KOPT-K1 (cell line): ENCODE data around the gene IRAK4.

ENCODE experiments used
- H3K27ac ChIP-seq: fragments of 200-600 bp; sonication (generic); 2 replicates; pipeline ENCODE4 v1.5.1; 2016; ENCODE audit warnings: antibody characterized with exemption, mild to moderate bottlenecking, low read depth, low read length; ENCODE audit not compliant: poor library complexity, severe bottlenecking
- H3K36me3 ChIP-seq: fragments of 200-600 bp; sonication (generic); 2 replicates; pipeline ENCODE4 v1.5.1; 2017; ENCODE audit warnings: antibody characterized with exemption, mild to moderate bottlenecking, low read length, moderate library complexity; ENCODE audit not compliant: insufficient read depth
- H3K9me3 ChIP-seq: fragments of 200-600 bp; sonication (generic); 2 replicates; pipeline ENCODE4 v1.5.1; 2017; ENCODE audit warnings: antibody characterized with exemption, low read length, mild to moderate bottlenecking; ENCODE audit not compliant: insufficient read depth, poor library complexity, severe bottlenecking

The IRAK4 gene

DNA sequence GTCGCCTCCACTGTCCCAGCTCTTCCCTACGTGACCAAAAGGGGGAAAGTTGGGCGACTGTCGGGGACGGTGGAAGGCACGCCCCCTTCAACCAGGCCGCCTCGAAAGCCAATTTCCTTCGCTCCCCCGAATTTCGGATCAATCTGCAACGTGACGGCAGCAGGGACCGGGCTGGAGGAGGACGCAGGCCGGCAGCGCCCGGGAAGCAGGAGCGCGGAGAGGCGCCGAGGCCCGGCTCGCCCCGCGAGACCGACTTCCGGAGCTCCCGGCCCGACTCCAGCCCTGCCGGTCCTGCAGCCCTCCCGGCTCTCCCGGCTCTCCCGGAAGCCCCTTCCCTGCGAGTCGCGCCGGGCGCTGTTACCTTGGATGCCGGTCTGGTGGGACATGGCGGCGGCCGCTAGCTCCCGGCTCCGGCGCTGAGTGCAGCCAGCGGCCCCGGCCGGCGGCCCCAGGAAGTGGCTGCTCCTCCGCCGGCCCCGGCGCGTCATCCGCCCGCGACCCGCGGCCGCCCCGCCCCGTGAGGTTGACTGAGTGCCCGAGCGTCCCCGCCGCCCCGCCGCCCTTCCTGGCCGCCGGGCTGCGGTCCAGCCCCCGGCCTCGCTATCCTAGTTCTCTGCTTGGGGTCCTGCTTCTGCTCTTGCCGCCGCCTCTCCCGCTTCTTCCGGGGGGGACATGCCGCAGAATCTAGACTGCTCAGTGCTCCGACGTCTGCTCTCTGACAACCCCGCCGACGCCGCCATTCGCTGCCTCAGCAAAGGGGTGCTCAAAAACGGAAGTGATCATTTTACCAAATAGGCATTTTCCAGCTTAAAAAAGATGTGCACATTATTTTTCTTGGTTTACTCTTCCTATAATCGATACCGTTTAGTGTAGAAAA lies 47.3 kb downstream of the IRAK4 start, which contains the start of gene TWF1:
TWF1 (minus strand) TSS at position 458 of the 877 bp plus-strand sequence; CDS start at position 386, 72 bp downstream.
- H3K9me3 ChIP-seq: no peaks in the 10 kb centered on the region
- H3K27ac ChIP-seq: peak within 1 kb of the TSS; percentile 88
- peaks cover 25% of the 10 kb centered on the region for H3K36me3 ChIP-seq

DNA sequence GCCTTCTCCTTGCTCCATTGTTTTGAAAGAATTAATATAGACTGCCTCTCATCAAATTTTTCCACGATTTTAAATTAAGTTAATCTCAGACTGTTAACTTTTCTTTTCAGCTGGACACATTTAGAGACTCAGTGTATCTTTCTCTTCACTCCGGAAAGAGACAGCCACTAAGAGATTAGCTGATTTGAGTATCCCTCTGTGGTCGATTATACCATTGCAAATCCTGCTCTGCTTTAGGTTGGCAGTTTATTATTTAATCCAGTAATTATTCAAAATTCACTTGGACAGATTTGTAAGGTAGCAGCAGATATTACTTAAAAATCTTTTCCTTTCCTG lies 48.0 kb downstream of the IRAK4 start:
- Histone ChIP-seq H3K36me3 (peaks cover 19% of the 10 kb centered on the region), H3K27ac (peak overlapping the region; percentile 88), H3K9me3 (no peaks in the 10 kb centered on the region)

DNA sequence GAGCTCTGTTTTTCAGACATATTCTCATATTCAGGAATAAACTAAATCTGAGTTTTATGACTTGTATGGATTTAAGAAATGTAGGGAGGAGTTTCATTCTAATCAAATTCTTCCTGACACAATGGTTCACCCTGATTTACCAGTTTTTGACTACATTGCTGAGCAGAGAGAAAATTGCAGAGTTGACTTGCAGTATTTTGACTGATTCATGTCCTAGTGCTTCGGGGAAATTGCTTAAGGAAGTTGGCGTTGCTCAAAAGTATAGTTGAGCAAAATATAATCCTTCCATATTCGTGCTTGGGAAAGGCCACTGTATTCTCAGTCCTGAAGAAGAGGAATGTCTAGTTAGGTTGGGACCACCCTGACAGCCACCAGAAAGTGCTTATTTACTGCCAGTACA lies 48.6 kb downstream of the IRAK4 start:
- peaks cover 13% of the 10 kb centered on the region for H3K36me3 ChIP-seq
- H3K9me3 ChIP-seq: no peaks in the 10 kb centered on the region
- no peak overlapping the region for H3K27ac ChIP-seq

DNA sequence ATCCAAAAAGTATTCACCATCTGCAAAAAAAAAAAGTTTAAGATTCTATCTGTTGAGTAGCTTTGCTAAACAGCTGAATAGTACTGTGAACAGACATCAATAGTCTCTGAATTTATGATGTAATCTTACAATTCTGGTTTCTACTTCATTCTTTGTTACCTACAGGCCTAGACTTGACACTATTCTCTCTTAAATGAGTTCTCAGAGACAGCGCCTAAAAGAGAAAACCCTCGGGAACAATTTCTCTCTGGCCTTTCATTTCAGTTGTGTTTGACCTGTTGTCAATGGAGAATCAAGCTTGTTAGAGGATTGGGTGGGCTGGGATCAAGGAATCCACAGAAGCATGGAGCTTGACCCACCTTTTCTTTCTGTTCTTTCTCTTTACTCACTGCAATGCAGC lies 53.3 kb downstream of the IRAK4 start:
- Histone ChIP-seq H3K36me3 (no peaks in the 10 kb centered on the region), H3K27ac (no peak overlapping the region), H3K9me3 (no peaks in the 10 kb centered on the region)

DNA sequence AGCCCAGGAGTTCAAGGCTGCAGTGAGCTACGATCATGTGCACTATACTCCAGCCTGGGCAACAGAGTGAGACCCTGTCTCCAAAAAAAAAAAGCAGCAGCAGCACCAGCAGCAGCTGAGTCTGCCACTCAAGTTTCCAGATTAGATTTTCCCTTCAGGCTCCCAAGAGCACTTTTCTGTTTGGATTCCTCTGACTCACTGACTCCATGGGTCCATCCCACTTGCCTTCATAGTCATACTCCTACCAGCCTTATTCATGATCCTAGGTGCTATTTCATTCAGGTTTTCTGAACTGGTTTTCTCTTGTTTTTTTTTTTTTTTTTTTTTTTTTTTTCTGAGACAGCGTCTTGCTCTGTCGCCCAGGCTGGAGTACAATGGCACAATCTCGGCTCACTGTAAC lies 54.2 kb downstream of the IRAK4 start:
- Histone ChIP-seq H3K9me3 (no peaks in the 10 kb centered on the region), H3K36me3 (no peaks in the 10 kb centered on the region), H3K27ac (no peak overlapping the region)

DNA sequence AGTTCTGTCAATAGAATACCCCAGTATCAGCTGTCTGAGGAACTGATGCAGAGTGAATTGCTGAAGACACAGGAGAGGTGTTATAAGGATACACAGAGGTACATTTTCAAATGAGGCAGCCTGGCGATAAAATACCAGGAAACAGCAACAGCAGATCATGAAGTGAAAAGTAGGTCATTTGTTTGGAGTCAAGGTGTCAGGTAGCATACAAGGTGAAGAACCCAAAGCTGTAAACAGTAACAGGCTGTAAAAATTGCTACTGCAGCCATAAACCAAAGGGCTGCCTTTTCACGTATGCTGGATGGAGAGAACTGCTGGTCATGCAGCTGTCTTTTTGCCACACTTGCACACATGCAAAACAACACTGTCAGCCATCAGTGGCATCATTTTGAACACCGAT lies 56.7 kb downstream of the IRAK4 start:
- Histone ChIP-seq H3K27ac (no peak overlapping the region), H3K9me3 (no peaks in the 10 kb centered on the region), H3K36me3 (no peaks in the 10 kb centered on the region)

DNA sequence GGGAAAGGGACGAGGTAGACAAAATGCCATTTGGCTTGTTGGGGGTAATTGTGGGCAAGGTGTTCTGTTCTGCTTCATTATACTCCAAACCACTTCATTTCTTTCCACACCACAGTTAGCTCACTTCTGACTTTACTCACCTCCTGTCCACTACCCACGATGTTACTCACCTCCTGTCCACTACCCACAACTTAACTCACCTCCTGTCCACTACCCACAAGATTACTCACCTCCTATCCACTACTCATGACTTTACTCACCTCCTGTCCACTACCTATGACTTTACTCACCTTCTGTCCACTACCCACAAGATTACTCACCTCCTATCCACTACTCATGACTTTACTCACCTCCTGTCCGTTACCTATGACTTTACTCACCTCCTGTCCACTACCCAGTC lies 57.4 kb downstream of the IRAK4 start:
- no peaks in the 10 kb centered on the region for H3K36me3 ChIP-seq
- no peaks in the 10 kb centered on the region for H3K9me3 ChIP-seq
- H3K27ac ChIP-seq: no peak overlapping the region

DNA sequence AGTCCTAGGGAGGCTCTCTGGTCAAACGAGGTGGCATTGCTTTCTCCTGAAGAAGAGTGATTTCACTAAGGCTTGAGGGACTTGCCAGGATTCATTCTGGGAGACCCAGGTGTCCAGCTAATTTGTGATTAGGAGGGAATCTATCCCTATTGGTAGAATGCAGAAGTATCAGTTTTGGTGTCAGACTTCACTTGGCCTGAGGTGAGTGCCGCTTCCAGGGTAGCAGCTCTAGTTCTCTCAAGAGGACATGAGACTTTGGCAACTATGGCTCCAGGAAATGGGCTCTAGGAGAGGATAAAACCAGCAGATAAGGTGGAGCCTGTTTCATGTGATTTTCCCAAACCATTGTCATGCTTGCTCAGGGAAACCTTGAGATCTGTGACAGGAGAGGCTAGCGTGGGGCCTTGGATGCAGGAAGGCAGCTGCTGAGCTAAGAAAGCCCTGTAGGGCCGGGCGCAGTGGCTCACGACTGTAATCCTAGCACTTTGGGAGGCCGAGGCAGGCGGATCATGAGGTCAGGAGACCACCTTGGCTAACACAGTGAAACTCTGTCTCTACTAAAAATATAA lies 65.5 kb downstream of the IRAK4 start:
- no peaks in the 10 kb centered on the region for H3K9me3 ChIP-seq
- H3K27ac ChIP-seq: no peak overlapping the region
- no peaks in the 10 kb centered on the region for H3K36me3 ChIP-seq

DNA sequence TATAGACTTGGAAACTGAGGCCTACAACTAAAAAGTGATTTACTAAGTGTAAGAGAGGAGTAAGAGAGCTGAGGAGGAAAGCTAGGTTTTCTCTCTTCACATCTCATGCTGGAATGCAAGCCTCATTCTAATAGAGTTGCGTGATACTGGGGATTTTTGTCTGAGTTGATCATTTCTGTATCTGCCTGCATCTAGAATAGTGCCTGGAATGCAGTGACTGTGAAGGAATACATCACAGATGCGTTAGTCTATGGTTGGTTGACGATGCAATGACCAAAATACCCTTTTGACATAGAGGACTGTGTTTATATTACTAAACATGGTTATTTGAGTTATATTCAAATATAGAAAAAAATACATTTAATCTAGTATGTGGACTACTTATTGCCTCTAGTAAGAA lies 67.9 kb downstream of the IRAK4 start:
- Histone ChIP-seq H3K27ac (no peak overlapping the region), H3K9me3 (no peaks in the 10 kb centered on the region), H3K36me3 (no peaks in the 10 kb centered on the region)

DNA sequence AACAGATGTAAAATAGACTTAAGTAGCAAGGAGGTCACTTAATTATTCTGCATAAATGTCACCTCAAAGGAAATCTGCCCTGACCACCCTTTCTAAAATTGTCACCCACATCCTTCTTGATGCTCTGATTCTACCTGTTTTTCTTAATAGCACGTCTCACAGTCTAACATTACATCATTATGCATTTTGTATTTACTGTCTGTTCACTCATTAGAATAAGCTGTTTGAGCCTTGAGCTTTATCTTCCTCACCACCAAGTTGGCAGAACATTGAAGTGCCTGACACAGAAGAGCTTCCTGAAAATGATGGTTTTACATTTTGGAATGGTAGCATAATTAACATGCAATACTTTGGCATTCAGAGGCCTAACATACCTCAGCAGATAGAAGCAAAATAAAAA lies 68.3 kb downstream of the IRAK4 start:
- H3K9me3 ChIP-seq: no peaks in the 10 kb centered on the region
- H3K27ac ChIP-seq: no peak overlapping the region
- no peaks in the 10 kb centered on the region for H3K36me3 ChIP-seq

DNA sequence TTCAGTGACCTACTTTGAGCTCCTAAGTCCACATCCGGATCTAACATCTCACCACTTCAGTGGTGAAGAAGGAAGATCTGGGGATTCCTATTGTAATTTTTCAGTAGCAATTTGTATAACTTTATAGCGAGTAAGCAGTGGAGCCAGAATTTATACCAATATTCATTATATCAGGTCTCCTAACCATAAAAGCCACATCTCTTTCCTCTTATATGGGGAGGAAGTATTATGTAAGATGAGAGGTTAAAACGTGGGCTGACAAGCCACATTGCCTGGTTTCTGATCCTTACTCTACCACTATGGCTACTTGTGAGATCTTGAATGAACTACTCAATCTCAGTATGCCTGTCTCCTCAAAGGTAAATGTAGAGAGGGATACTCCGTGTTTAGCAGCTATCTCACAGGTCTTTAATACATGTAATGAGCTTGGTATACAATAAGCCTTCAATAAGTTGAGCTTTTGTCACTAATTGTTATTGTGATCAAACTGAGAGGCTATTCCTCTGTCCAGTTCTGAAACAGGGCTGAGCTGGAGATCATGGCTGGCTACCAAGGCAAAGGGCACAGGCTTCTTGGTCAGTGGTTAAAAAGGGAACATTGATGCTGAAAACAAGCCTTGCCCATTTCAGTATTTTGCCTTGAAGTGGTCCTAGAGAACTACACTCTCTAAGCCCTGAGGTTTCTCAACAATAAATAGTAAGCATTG lies 73.9 kb downstream of the IRAK4 start:
- H3K36me3 ChIP-seq: no peaks in the 10 kb centered on the region
- H3K27ac ChIP-seq: no peak overlapping the region
- H3K9me3 ChIP-seq: no peaks in the 10 kb centered on the region

DNA sequence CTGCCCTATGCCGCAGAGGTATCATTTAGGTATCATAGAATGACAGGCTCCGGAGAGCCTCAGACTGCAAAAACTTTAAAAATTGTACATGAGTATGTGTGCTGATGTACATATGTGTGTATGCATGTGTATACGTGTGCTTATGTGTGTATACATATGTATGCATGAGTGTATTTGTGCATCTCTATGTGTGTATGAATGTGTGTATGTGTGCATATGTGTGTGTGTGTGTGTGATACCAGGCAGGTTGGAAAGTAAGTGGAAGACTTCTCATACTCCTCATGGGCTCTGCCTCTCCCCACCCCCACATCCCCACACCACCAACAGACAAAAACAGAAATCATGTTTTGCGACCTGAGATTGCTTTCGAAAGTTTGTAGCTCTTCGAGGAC lies 76.5 kb downstream of the IRAK4 start:
- no peaks in the 10 kb centered on the region for H3K36me3 ChIP-seq
- no peak overlapping the region for H3K27ac ChIP-seq
- no peaks in the 10 kb centered on the region for H3K9me3 ChIP-seq

DNA sequence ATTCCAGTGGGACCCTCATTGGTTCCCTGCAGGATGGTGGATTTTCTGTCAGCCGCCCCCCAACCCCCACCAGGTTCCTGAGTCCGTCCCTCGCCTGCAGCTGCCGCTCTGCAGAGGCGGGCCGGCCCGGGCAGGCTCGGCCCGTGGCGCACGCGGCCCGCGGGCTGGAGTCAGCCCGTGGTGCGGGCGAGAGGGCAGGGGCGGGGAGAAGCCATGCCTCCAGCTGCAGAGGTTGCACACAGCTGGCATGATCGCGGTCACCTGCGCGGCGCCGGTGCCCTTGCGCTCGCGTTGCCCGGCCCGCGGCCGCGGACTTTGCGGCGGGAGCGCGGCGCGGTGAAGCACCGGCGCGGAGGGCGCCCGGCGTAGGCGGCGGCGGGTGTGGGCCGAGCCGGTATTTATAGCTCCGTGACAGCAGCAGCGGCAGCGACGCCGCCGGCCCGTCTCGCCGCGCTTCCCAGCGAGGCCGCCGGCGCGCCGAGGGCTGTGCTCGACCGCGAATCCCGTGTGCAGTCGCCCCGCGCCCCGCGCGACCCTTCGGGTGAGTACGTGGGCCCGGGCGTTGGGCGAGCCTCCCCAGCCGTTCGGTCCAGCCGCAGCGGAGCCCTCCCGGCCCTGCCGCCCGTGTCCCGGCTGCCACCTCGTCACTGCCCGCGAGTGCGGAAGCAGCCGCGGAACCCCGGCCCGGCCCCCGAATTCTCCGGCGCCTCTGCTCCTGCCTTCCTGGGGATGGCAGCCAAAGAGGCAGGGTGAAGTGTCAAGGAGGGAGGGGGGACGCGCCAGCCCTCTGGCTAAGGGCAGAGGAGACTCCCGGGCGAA lies 77.1 kb downstream of the IRAK4 start, which contains the start of gene TMEM117:
TMEM117 (plus strand) TSS at position 426 of the 819 bp plus-strand sequence.
- Histone ChIP-seq H3K9me3 (no peaks in the 10 kb centered on the region), H3K27ac (no peak within 1 kb of the TSS), H3K36me3 (no peaks in the 10 kb centered on the region)

DNA sequence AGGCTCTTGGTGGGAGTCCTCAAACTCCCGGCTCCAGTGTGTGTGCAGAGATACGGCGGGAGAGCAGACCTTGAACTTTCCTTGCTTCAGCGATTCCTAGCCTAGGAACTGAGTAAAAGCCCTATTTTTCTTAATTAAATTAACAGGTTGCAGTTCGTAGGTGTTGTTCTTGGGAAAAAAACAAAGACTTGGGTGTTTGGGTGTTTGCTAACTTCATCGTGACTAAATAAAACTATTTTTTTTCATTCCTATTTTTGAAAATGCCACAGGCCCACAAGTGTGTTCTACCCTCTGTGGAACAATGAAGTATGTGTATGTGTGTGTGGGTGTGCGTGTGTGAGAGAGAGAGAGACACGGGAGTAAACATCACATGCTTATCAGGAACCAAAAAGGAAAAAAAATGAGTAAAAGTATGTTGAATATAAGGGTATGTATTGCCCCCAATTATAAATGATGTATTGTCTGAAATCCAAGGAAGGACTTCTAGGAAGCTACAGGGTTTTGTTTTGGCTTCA lies 77.8 kb downstream of the IRAK4 start:
- Histone ChIP-seq H3K27ac (no peak overlapping the region), H3K9me3 (no peaks in the 10 kb centered on the region), H3K36me3 (no peaks in the 10 kb centered on the region)
